ENCODE results near the gene PURB. TPM values are rescaled to one million over a fixed set of nuclear protein-coding genes. Genes with fewer than 3 reads are reported as not detected.
"Not testable (repeated sequence)": the region's sequence is repeated elsewhere in the genome, so short reads cannot be mapped to it uniquely, and the experiment has no call there.

Gene PURB
- polyA plus RNA-seq, 1 donor: 22.7 TPM

DNA sequence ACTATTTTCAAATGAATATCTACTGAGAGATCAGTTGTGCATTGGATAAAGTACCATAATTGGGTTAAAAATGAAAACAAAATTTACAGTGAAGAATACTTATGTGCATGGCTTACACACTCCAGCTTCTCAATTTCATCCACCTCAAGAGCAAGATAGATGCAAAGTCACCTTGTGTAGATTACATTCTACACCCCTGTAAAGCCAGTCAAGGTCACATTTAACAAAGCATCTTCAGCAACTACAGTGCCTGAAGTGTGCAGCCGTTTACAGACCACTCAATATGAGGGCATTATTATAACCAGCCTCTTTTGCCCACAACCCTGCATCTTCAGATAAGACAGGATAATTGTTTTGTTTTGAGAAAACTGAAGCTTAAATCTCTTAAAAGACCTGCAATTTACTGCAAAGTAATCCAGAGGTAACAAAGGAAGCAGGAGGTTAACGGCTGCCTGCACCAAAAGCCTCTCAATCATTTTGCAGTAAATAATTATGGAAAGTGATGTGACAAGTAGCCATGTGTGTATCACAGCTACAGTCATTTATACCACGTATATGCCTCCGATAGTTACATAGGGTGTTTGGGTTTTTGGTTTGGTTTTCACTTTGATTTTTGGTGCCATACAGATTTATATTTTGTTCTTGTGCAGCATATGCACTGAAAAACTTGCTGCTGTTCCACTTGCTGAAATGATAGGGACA is 4.9 kb downstream of the PURB start:
- Histone ChIP-seq H3K4me1 (ENCODE audit: control insufficient read depth, insufficient read depth, low read length) (peaks cover 18% of the 10 kb centered on the region), H3K4me3 (ENCODE audit: low read length) (no peak overlapping the region), H3K27ac (ENCODE audit: low read length) (no peak overlapping the region)

DNA sequence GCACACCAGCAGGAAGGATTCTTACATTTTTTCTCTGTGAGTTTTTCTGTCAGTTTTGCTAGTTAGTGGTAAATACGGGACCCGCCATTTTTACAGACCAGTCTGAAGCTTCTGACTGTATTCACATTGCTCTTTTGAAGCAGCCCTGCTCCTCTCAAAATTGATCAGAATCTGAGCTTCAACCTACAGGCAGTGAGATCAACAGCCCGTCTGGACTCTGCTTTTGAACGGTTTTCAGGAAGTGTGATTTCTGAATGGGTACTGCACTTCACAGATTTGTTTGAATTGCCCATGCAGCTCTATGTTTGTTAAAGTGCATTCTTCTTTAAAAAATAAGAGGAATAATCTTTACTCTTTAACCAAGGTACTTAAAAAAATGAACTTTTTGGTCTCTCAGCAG is 8.9 kb downstream of the PURB start:
- DNase-seq: no peak
- Histone ChIP-seq H3K4me3 (ENCODE audit: low read length) (no peak overlapping the region), H3K4me1 (ENCODE audit: control insufficient read depth, insufficient read depth, low read length) (no peaks in the 10 kb centered on the region), H3K27ac (ENCODE audit: low read length) (no peak overlapping the region), H3K27me3 (ENCODE audit: control insufficient read depth, insufficient read depth, low read length) (no peaks in the 10 kb centered on the region), H3K36me3 (ENCODE audit: control insufficient read depth, insufficient read depth, low read length) (peaks cover 5% of the 10 kb centered on the region), H3K9me3 (ENCODE audit: control insufficient read depth, low read depth, low read length) (peaks cover 12% of the 10 kb centered on the region)
- 90% methylated on average over 2 of the region's 4 CpGs for WGBS (ENCODE audit: insufficient coverage, low lambda C conversion rate)

More for the DNA sequence above, 4.9 kb downstream of the PURB start:
- WGBS (ENCODE audit: insufficient coverage, low lambda C conversion rate): 50% methylated on average over 2 of the region's 4 CpGs
- no peaks in the 10 kb centered on the region for H3K27me3 ChIP-seq (ENCODE audit: control insufficient read depth, insufficient read depth, low read length)
- H3K36me3 ChIP-seq (ENCODE audit: control insufficient read depth, insufficient read depth, low read length): peaks cover 9% of the 10 kb centered on the region
- DNase-seq: no peak
- peaks cover 7% of the 10 kb centered on the region for H3K9me3 ChIP-seq (ENCODE audit: control insufficient read depth, low read depth, low read length)

DNA sequence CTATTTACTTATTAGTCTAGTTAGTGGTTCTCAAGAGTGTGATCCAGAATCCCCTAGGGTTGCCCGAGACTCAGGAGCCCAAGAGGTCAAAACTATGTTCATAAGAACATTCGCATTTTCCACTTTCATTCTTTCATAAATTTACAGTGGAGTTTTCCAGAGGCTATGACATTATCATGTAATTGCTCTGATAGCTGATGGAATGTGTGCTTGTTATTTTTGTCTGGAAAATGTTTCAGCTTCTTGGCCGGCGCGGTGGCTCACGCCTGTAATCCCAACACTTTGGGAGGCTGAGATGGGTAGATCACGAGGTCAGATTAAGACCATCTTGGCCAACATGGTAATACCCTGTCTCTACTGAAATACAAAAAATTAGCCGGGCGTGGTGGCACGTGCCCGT is 10.1 kb downstream of the PURB start:
- H3K4me1 ChIP-seq (ENCODE audit: control insufficient read depth, insufficient read depth, low read length): no peaks in the 10 kb centered on the region
- H3K9me3 ChIP-seq (ENCODE audit: control insufficient read depth, low read depth, low read length): peaks cover 20% of the 10 kb centered on the region
- H3K27ac ChIP-seq (ENCODE audit: low read length): no peak overlapping the region
- peaks cover 2% of the 10 kb centered on the region for H3K36me3 ChIP-seq (ENCODE audit: control insufficient read depth, insufficient read depth, low read length)
- no peak overlapping the region for H3K4me3 ChIP-seq (ENCODE audit: low read length)
- no CpG with 5 or more reads among the region's 11 CpGs for WGBS (ENCODE audit: insufficient coverage, low lambda C conversion rate)
- H3K27me3 ChIP-seq (ENCODE audit: control insufficient read depth, insufficient read depth, low read length): no peaks in the 10 kb centered on the region
- DNase-seq: no peak

DNA sequence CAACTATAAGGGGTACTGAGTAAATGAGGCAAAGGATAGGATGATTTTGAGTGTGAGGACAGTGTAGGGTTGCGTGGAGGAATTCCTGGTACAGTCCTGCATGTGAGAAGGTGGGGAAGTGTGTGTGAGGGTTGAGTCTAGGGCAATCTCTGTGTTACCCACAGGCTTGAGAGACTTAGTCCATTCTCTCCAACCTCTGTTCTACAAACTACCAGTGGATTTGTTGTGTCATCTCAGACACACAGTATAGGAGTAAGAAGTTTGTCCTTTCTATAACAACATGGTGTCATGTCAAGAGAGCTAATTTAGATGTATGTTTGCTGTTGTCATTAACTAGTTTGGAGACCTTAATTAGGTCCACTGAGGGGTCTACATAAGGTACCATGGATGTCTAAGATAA is 12.5 kb downstream of the PURB start:
- Histone ChIP-seq H3K36me3 (ENCODE audit: control insufficient read depth, insufficient read depth, low read length) (peaks cover 2% of the 10 kb centered on the region), H3K4me3 (ENCODE audit: low read length) (no peak overlapping the region), H3K27me3 (ENCODE audit: control insufficient read depth, insufficient read depth, low read length) (no peaks in the 10 kb centered on the region), H3K4me1 (ENCODE audit: control insufficient read depth, insufficient read depth, low read length) (no peaks in the 10 kb centered on the region), H3K27ac (ENCODE audit: low read length) (no peak overlapping the region), H3K9me3 (ENCODE audit: control insufficient read depth, low read depth, low read length) (peaks cover 20% of the 10 kb centered on the region)
- WGBS (ENCODE audit: insufficient coverage, low lambda C conversion rate): 100% methylated on average over 1 of the region's 1 CpG
- DNase-seq: no peak

DNA sequence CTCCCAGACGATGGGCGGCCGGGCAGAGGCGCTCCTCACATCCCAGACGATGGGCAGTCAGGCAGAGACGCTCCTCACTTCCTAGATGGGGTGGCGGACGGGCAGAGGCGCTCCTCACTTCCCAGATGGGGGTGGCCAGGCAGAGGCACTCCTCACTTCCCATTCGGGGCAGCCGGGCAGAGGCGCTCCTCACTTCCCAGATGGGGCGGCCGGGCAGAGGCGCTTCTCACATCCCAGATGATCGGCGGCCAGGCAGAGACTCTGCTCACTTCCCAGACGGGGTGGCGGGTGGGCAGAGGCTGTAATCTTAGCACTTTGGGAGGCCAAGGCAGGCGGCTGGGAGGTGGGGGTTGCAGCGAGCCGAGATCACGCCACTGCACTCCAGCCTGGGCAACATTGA is 13.4 kb downstream of the PURB start:
- H3K4me3 ChIP-seq (ENCODE audit: low read length); H3K27ac ChIP-seq (ENCODE audit: low read length): not testable (repeated sequence)
- WGBS (ENCODE audit: insufficient coverage, low lambda C conversion rate): no CpG with 5 or more reads among the region's 23 CpGs

DNA sequence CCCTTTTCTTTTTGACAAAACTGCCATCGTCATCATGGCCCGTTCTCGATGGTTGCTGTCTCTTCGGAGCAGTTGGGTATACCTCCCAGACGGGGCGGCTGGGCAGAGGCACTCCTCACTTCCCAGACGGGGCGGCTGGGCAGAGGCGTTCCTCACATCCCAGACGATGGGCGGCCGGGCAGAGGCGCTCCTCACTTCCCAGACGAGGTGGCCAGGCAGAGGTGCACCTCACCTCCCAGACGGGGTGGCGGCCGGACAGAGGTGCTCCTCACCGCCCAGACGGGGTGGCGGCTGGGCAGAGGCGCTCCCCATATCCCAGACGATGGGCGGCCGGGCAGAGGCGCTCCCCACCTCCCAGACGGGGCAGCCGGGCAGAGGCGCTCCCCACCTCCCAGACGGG is 14.6 kb downstream of the PURB start:
- not testable (repeated sequence) for H3K4me1 ChIP-seq (ENCODE audit: control insufficient read depth, insufficient read depth, low read length); H3K27me3 ChIP-seq (ENCODE audit: control insufficient read depth, insufficient read depth, low read length); H3K4me3 ChIP-seq (ENCODE audit: low read length); H3K27ac ChIP-seq (ENCODE audit: low read length); DNase-seq; H3K36me3 ChIP-seq (ENCODE audit: control insufficient read depth, insufficient read depth, low read length)
- no CpG with 5 or more reads among the region's 29 CpGs for WGBS (ENCODE audit: insufficient coverage, low lambda C conversion rate)
- peaks cover 20% of the 10 kb centered on the region for H3K9me3 ChIP-seq (ENCODE audit: control insufficient read depth, low read depth, low read length)

More for the DNA sequence above, 13.4 kb downstream of the PURB start:
- not testable (repeated sequence) for DNase-seq; H3K4me1 ChIP-seq (ENCODE audit: control insufficient read depth, insufficient read depth, low read length); H3K36me3 ChIP-seq (ENCODE audit: control insufficient read depth, insufficient read depth, low read length); H3K27me3 ChIP-seq (ENCODE audit: control insufficient read depth, insufficient read depth, low read length)
- peaks cover 20% of the 10 kb centered on the region for H3K9me3 ChIP-seq (ENCODE audit: control insufficient read depth, low read depth, low read length)

DNA sequence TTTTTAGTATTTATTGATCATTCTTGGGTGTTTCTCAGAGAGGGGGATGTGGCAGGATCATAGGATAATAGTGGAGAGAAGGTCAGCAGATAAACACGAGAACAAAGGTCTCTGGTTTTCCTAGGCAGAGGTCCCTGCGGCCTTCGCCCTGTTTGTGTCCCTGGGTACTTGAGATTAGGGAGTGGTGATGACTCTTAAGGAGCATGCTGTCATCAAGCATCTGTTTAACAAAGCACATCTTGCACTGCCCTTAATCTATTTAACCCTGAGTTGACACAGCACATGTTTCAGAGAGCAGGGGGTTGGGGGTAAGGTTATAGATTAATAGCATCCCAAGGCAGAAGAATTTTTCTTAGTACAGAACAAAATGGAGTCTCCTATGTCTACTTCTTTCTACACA is 15.0 kb downstream of the PURB start:
- WGBS (ENCODE audit: insufficient coverage, low lambda C conversion rate): no CpG with 5 or more reads among the region's 3 CpGs
- H3K9me3 ChIP-seq (ENCODE audit: control insufficient read depth, low read depth, low read length): peaks cover 20% of the 10 kb centered on the region

DNA sequence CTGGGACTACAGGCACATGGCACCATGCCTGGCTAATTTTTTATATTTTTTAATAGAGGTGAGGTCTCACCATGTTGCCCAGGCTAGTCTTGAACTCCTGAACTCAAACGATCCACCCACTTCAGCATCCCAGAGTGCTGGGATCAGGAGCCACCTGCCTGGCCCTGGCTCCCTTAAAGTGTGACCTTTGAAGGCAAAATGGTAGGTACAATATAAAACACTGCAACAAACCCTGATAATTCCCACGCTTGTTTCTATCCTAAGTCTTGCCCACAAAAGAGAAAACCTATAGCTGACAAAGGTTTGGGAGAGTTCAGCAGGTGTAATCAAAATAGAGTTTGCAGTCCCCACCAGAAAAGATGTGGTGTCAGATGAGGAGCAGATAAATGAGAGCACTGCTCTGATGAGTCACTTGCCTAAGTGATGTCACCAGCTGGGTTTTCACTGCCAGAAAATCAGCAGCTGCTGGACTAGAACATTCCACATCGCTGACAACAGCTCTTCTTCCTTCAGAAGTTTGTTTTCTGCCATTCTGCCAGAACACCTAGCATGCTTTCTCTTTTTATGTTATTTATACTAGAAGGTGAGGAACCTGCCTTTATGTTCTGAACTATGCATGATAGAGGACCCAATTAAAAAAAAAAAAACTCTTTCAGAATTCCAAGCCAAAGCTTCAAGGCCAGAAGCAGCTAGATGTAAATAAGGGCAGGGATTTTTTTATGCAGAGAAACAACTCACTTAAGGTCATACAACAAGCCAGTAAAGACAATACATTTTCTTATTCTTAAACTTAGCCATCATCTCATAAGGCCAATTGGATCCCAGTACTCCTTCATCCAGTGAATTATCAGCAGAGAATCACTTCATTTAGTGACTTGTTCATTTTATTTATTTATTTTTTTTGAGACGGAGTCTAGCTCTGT is 18.0 kb downstream of the PURB start:
- no peaks in the 10 kb centered on the region for H3K4me1 ChIP-seq (ENCODE audit: control insufficient read depth, insufficient read depth, low read length)
- 80% methylated on average over 1 of the region's 4 CpGs for WGBS (ENCODE audit: insufficient coverage, low lambda C conversion rate)
- no peaks in the 10 kb centered on the region for H3K27me3 ChIP-seq (ENCODE audit: control insufficient read depth, insufficient read depth, low read length)
- no peaks in the 10 kb centered on the region for H3K36me3 ChIP-seq (ENCODE audit: control insufficient read depth, insufficient read depth, low read length)
- DNase-seq: no peak
- no peak overlapping the region for H3K27ac ChIP-seq (ENCODE audit: low read length)
- peaks cover 18% of the 10 kb centered on the region for H3K9me3 ChIP-seq (ENCODE audit: control insufficient read depth, low read depth, low read length)
- H3K4me3 ChIP-seq (ENCODE audit: low read length): no peak overlapping the region

More for the DNA sequence above, 15.0 kb downstream of the PURB start:
- not testable (repeated sequence) for H3K36me3 ChIP-seq (ENCODE audit: control insufficient read depth, insufficient read depth, low read length); H3K4me3 ChIP-seq (ENCODE audit: low read length); H3K27me3 ChIP-seq (ENCODE audit: control insufficient read depth, insufficient read depth, low read length); DNase-seq; H3K27ac ChIP-seq (ENCODE audit: low read length); H3K4me1 ChIP-seq (ENCODE audit: control insufficient read depth, insufficient read depth, low read length)

DNA sequence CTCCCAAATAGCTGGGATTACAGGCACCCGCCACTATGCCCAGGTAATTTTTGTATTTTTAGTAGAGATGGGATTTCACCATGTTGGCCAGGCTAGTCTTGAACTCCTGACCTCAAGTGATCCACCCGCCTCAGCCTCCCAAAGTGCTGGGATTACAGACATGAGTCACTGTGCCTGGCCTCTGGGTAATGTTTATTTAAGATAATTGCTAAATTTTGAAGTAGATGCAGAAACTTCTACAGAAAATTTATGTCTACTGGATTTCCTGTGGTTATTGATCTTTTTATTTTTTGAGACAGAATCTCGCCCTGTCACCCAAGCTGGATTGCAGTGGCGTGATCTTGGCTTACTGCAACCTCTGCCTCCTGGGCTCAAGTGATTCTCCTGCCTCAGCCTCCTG is 23.4 kb downstream of the PURB start:
- not testable (repeated sequence) for H3K9me3 ChIP-seq (ENCODE audit: control insufficient read depth, low read depth, low read length); H3K4me1 ChIP-seq (ENCODE audit: control insufficient read depth, insufficient read depth, low read length); H3K4me3 ChIP-seq (ENCODE audit: low read length); H3K36me3 ChIP-seq (ENCODE audit: control insufficient read depth, insufficient read depth, low read length); H3K27me3 ChIP-seq (ENCODE audit: control insufficient read depth, insufficient read depth, low read length); DNase-seq; H3K27ac ChIP-seq (ENCODE audit: low read length)
- no CpG with 5 or more reads among the region's 4 CpGs for WGBS (ENCODE audit: insufficient coverage, low lambda C conversion rate)

DNA sequence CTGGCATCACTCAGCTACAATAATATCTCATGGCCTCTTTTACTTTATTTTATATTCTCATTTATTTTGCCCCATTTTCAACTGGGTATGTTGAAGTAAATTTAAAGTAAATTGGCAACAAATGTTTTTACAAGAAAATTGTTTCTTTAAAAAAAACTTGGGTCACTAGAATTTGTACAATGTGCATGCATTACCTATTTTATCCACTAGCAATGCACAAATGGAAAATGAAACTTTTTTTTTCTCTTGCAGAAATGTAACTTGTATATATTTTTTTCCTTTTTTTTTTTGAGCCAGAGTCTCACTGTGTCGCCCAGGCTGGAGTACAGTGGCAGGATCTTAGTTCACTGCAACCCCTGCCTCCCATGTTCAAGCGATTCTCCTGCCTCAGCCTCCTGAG is 27.2 kb downstream of the PURB start:
- no CpG with 5 or more reads among the region's 2 CpGs for WGBS (ENCODE audit: insufficient coverage, low lambda C conversion rate)
- Histone ChIP-seq H3K9me3 (ENCODE audit: control insufficient read depth, low read depth, low read length) (no peaks in the 10 kb centered on the region), H3K4me1 (ENCODE audit: control insufficient read depth, insufficient read depth, low read length) (no peaks in the 10 kb centered on the region)

More for the DNA sequence above, 27.2 kb downstream of the PURB start:
- no peak for DNase-seq
- Histone ChIP-seq H3K4me3 (ENCODE audit: low read length) (no peak overlapping the region), H3K27ac (ENCODE audit: low read length) (no peak overlapping the region), H3K27me3 (ENCODE audit: control insufficient read depth, insufficient read depth, low read length) (no peaks in the 10 kb centered on the region), H3K36me3 (ENCODE audit: control insufficient read depth, insufficient read depth, low read length) (no peaks in the 10 kb centered on the region)
